GM23338 (cell line): ENCODE data around the gene POLR1E. TPM values are rescaled to one million over a fixed set of nuclear protein-coding genes. Genes with fewer than 3 reads are reported as not detected.

Experiments used
- ATAC-seq: fragments of 200-7000 bp; cut with Tn5 transposase; 3 replicates; pipeline ENCODE4 v1.9.1; 2020
- DNase-seq: peaks from one replicate; pipeline ENCODE4 v3.0.0-alpha.2; 2015; ENCODE audit warnings: low spot score
- H2AFZ ChIP-seq: fragments of 200-600 bp; sonication (generic); 2 replicates; pipeline ENCODE4 v1.8.0; 2016; ENCODE audit warnings: antibody characterized with exemption, mild to moderate bottlenecking, moderate library complexity
- H3F3A ChIP-seq: fragments of 200-600 bp; sonication (generic); replicated peaks from 2 replicates; pipeline ENCODE4 v1.8.0; 2017; ENCODE audit warnings: antibody characterized with exemption, mixed run types, low read depth
- H3K27ac ChIP-seq: fragments of 200-600 bp; sonication (generic); 2 replicates; pipeline ENCODE4 v1.6.1; 2016; ENCODE audit warnings: low read depth
- H3K27me3 ChIP-seq: fragments of 200-600 bp; sonication (generic); 2 replicates; pipeline ENCODE4 v1.8.0; 2016; ENCODE audit warnings: mild to moderate bottlenecking, mixed run types, moderate library complexity; ENCODE audit not compliant: insufficient read depth
- H3K36me3 ChIP-seq: fragments of 200-600 bp; sonication (generic); 2 replicates; pipeline ENCODE4 v1.8.0; 2016; ENCODE audit warnings: mild to moderate bottlenecking; ENCODE audit not compliant: insufficient read depth
- H3K4me1 ChIP-seq: fragments of 200-600 bp; sonication (generic); 2 replicates; pipeline ENCODE4 v1.8.0; 2016; ENCODE audit warnings: mild to moderate bottlenecking, moderate library complexity; ENCODE audit not compliant: insufficient read depth
- H3K4me2 ChIP-seq: fragments of 200-600 bp; sonication (generic); 2 replicates; pipeline ENCODE4 v1.7.1; 2017; ENCODE audit warnings: mixed run types
- H3K4me3 ChIP-seq: fragments of 200-600 bp; sonication (generic); 2 replicates; pipeline ENCODE4 v1.6.1; 2016; ENCODE audit warnings: mixed run types
- H3K79me2 ChIP-seq: fragments of 200-600 bp; sonication (generic); replicated peaks from 2 replicates; pipeline ENCODE4 v1.8.0; 2017; ENCODE audit warnings: mild to moderate bottlenecking; ENCODE audit not compliant: insufficient read depth
- H3K9me2 ChIP-seq: fragments of 200-600 bp; sonication (generic); 2 replicates; pipeline ENCODE4 v1.8.0; 2017; ENCODE audit not compliant: insufficient read depth
- H4K20me1 ChIP-seq: fragments of 200-600 bp; sonication (generic); replicated peaks from 2 replicates; pipeline ENCODE4 v1.8.0; 2017; ENCODE audit warnings: mild to moderate bottlenecking; ENCODE audit not compliant: insufficient read depth
- H3K27ac Mint-ChIP-seq: 2 replicates; pipeline ENCODE4 v1.8.0; 2020; ENCODE audit warnings: inconsistent platforms, mild to moderate bottlenecking, moderate library complexity, mixed read lengths
- H3K27me3 Mint-ChIP-seq: 3 replicates; pipeline ENCODE4 v1.8.0; 2022; ENCODE audit warnings: low read depth, mild to moderate bottlenecking, moderate library complexity, mixed read lengths, inconsistent platforms; ENCODE audit not compliant: insufficient read depth, poor library complexity
- H3K36me3 Mint-ChIP-seq: 3 replicates; pipeline ENCODE4 v1.8.0; 2021; ENCODE audit warnings: low read depth, mild to moderate bottlenecking, inconsistent platforms, moderate library complexity, mixed read lengths
- H3K4me1 Mint-ChIP-seq: 3 replicates; pipeline ENCODE4 v1.8.0; 2020; ENCODE audit warnings: mild to moderate bottlenecking, inconsistent platforms, mixed read lengths
- H3K4me3 Mint-ChIP-seq: 3 replicates; pipeline ENCODE4 v1.8.0; 2021; ENCODE audit warnings: moderate library complexity, mild to moderate bottlenecking, inconsistent platforms, mixed read lengths
- H3K9me3 Mint-ChIP-seq: 3 replicates; pipeline ENCODE4 v1.8.0; 2020; ENCODE audit warnings: moderate library complexity, mild to moderate bottlenecking, inconsistent platforms, mixed read lengths
- CREB1 ChIP-seq: fragments of 250-450 bp; sonication (Bioruptor Pico); IDR thresholded peaks from 2 replicates; pipeline ENCODE4 v1.5.0; 2020; ENCODE audit warnings: low read depth, mild to moderate bottlenecking, moderate library complexity
- EZH2phosphoT487 ChIP-seq: fragments of 200-600 bp; sonication (generic); IDR thresholded peaks from one replicate; pipeline ENCODE4 v1.8.1; 2018; ENCODE audit warnings: antibody characterized with exemption; ENCODE audit not compliant: unreplicated experiment
- JUNB ChIP-seq: IDR thresholded peaks from one replicate; pipeline ENCODE4 v1.6.1; 2016; ENCODE audit warnings: antibody characterized with exemption; ENCODE audit not compliant: unreplicated experiment
- NANOG ChIP-seq: IDR thresholded peaks from 2 replicates; pipeline ENCODE4 v1.6.1; 2016; ENCODE audit warnings: antibody characterized with exemption, borderline replicate concordance
- POLR2AphosphoS5 ChIP-seq: IDR thresholded peaks from 2 replicates; pipeline ENCODE4 v1.6.1; 2016; ENCODE audit warnings: antibody characterized with exemption, low read depth
- REST ChIP-seq: IDR thresholded peaks from one replicate; pipeline ENCODE4 v1.6.1; 2018; ENCODE audit warnings: antibody characterized with exemption; ENCODE audit not compliant: unreplicated experiment
- ZNF114 ChIP-seq: fragments of 250-450 bp; sonication (Bioruptor Pico); IDR thresholded peaks from 2 replicates; pipeline ENCODE4 v1.5.0; 2020; ENCODE audit warnings: mild to moderate bottlenecking, moderate library complexity
- polyA plus RNA-seq: library from polyadenylated mRNA; unstranded; fragments of >200 nt; fragmentation: Nextera tagmentation; extraction: Ambion mirVana; gene quantifications from 2 replicates; pipeline ENCODE4 v1.2.1, GENCODE V29; 2016
- total RNA-seq: library from RNA; depleted of rRNA; stranded (reverse); fragments of >200 nt; shearing (Covaris generic); gene quantifications from 2 replicates; pipeline ENCODE4 v1.2.3, GENCODE V29; 2014
- TF ChIP-seq, protein P1 (sequence below): IDR thresholded peaks from 2 replicates; pipeline ENCODE4 v1.6.1; 2016; ENCODE audit warnings: antibody characterized with exemption
- TF ChIP-seq, protein P2 (sequence below), 2 experiments: fragments of 200-600 bp in 1 of 2; sonication (generic) in 1 of 2; conservative IDR thresholded peaks; 2 replicates each; pipeline versions ENCODE4 v1.5.1 to v1.6.1; 2016 to 2017; ENCODE audit warnings: antibody characterized with exemption in 2 of 2, low read depth in 2 of 2, mild to moderate bottlenecking in 2 of 2, moderate library complexity in 1 of 2

POLR1E gene
- total and polyA plus RNA-seq, 2 experiments from 2014 or later, result 19.2 to 45.5 TPM

GRCh38 chr9:37551468-37551867, 65.7 kb downstream of the POLR1E start (continued):
- no peak for TF ChIP-seq REST
- no peak for TF ChIP-seq POLR2AphosphoS5
- TF ChIP-seq NANOG, result no peak
- TF ChIP-seq, protein P1, sequence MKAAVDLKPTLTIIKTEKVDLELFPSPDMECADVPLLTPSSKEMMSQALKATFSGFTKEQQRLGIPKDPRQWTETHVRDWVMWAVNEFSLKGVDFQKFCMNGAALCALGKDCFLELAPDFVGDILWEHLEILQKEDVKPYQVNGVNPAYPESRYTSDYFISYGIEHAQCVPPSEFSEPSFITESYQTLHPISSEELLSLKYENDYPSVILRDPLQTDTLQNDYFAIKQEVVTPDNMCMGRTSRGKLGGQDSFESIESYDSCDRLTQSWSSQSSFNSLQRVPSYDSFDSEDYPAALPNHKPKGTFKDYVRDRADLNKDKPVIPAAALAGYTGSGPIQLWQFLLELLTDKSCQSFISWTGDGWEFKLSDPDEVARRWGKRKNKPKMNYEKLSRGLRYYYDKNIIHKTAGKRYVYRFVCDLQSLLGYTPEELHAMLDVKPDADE, result no peak

- Mint-ChIP-seq H3K4me3 (no peak overlapping the region), H3K4me1 (peaks cover 3% of the 10 kb centered on the region; the same call in 1 of the 3 replicates), H3K9me3 (no peaks in the 10 kb centered on the region), H3K27me3 (peaks cover 6% of the 10 kb centered on the region), H3K27ac (no peak overlapping the region), H3K36me3 (no peaks in the 10 kb centered on the region)
- no peaks in the 10 kb centered on the region for H3F3A ChIP-seq
- no peak for DNase-seq
- H3K4me2 ChIP-seq, result no peak overlapping the region
- no peaks in the 10 kb centered on the region for H3K4me1 ChIP-seq
- no peak overlapping the region for H3K4me3 ChIP-seq
- no peak overlapping the region for H3K27ac ChIP-seq
- no peak for ATAC-seq
- no peak overlapping the region for H2AFZ ChIP-seq
- no peaks in the 10 kb centered on the region for H3K27me3 ChIP-seq
- H3K79me2 ChIP-seq, result no peaks in the 10 kb centered on the region
- H4K20me1 ChIP-seq, result no peaks in the 10 kb centered on the region
- no peaks in the 10 kb centered on the region for H3K9me2 ChIP-seq
- TF ChIP-seq NANOG, result no peak
- no peak for TF ChIP-seq REST
- TF ChIP-seq, protein P1, result no peak
- no peak for TF ChIP-seq JUNB
- no peak for TF ChIP-seq CREB1 (CRISPR knock-in tag)
- TF ChIP-seq, protein P2, sequence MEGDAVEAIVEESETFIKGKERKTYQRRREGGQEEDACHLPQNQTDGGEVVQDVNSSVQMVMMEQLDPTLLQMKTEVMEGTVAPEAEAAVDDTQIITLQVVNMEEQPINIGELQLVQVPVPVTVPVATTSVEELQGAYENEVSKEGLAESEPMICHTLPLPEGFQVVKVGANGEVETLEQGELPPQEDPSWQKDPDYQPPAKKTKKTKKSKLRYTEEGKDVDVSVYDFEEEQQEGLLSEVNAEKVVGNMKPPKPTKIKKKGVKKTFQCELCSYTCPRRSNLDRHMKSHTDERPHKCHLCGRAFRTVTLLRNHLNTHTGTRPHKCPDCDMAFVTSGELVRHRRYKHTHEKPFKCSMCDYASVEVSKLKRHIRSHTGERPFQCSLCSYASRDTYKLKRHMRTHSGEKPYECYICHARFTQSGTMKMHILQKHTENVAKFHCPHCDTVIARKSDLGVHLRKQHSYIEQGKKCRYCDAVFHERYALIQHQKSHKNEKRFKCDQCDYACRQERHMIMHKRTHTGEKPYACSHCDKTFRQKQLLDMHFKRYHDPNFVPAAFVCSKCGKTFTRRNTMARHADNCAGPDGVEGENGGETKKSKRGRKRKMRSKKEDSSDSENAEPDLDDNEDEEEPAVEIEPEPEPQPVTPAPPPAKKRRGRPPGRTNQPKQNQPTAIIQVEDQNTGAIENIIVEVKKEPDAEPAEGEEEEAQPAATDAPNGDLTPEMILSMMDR (conservative IDR thresholded peaks at IDR 0.05; ENCODE audit: low read depth in 2 of 2), result no peak
- TF ChIP-seq EZH2phosphoT487, result no peak
- TF ChIP-seq ZNF114 (CRISPR knock-in tag), result no peak
- TF ChIP-seq POLR2AphosphoS5, result no peak
- H3K36me3 ChIP-seq, result no peaks in the 10 kb centered on the region
Measured at GRCh38 chr9:37551888-37552287, 66.1 kb downstream of the POLR1E start.
